HFF-Myc (cell line): ENCODE results near the gene PDGFRB.

ENCODE experiments used
- DNase-seq: peaks from one replicate; pipeline ENCODE4 v3.0.0-alpha.2; 2011; ENCODE audit warnings: low read depth; ENCODE audit errors: extremely low read depth
- H3K4me3 ChIP-seq: replicated peaks from 2 replicates; pipeline ENCODE4 v1.5.1; 2011; ENCODE audit warnings: low read depth, mild to moderate bottlenecking, control low read depth, low read length
- CTCF ChIP-seq: IDR thresholded peaks from 2 replicates; pipeline ENCODE4 v1.5.1; 2012; ENCODE audit warnings: mild to moderate bottlenecking, low read depth, low read length, control low read depth; ENCODE audit errors: missing control alignments

Gene PDGFRB

GRCh38 chr5:150143350-150144245 lies 12.0 kb downstream of the PDGFRB start:
- TF ChIP-seq CTCF = no peak
- H3K4me3 ChIP-seq = peak overlapping the region; percentile 13; the same call in 1 of the 2 replicates
- no peak for DNase-seq

- no peak for TF ChIP-seq CTCF
- no peak overlapping the region for H3K4me3 ChIP-seq
- DNase-seq = no peak
Measured at GRCh38 chr5:150142959-150143349, 12.7 kb downstream of the PDGFRB start.

DNA sequence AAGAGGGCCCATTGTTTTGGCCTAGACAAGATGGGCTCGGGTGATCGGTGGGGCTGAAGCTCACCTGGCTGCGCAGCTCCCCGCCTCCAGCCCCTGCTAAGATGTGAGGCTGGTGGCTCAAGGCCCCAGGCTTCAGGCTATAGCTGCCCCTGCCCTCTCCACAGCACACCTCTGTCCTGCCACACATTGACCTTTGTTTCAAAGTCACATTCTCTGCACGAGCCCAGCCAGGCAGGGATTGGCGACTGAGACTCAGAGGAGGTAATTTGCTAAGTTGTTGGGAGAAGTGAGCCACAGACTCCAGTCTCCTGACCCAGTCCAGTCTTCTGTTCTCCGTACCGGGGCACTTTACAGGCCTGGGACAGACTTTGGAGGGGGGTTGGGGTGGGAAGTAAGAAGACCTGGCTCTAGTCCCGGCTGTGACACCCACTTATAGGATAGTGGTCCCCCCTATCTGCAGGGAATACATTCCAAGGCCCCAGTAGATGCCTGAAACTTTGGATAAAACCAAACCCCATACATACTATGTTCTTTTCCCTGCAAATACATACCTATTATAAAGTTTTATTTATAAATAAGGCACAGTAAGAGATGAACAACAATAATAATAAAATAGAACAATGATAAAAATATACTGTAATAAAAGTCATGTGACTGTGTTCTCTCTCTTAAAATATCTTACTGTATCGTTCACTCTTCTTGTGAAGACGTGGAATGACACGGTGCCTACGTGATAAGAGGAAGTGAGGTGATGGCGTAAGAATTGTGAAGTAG lies 13.3 kb downstream of the PDGFRB start:
- DNase-seq = no peak
- TF ChIP-seq CTCF = no peak
- no peak overlapping the region for H3K4me3 ChIP-seq

DNA sequence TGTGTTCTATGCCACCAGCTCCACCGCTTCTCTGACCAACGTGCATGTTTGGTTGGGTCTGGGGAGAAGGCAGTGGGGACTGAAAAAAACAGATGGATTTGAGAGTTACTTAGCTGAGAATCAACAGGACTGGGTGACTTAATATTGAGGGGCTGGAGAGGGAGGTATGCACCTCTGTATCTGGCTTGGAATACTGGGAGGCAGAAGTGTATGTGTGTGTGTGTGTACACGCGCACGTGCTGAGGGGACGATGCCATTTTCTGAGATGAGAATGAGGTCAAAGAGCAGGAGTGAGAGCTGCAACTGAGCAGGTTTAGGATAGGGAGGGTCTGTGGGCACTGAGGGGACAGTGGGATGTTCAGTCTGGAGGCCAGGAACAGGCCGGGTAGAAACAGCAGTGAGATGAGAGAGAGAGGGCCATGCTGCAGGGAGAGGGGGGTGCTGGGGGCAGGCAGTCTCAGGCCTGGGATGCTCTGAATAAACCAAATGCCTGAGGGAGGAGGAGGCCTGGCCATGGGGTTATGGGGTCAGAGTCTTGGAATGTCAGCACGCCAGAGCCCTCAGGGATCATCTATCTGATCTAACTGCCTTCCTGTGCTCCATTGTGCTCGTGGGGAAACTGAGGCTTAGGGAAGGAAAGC lies 14.0 kb downstream of the PDGFRB start:
- TF ChIP-seq CTCF = no peak
- H3K4me3 ChIP-seq = no peak overlapping the region
- no peak for DNase-seq

- TF ChIP-seq CTCF = no peak
- H3K4me3 ChIP-seq = no peak overlapping the region
- no peak for DNase-seq
Measured at GRCh38 chr5:150140830-150141229, 14.8 kb downstream of the PDGFRB start.

DNA sequence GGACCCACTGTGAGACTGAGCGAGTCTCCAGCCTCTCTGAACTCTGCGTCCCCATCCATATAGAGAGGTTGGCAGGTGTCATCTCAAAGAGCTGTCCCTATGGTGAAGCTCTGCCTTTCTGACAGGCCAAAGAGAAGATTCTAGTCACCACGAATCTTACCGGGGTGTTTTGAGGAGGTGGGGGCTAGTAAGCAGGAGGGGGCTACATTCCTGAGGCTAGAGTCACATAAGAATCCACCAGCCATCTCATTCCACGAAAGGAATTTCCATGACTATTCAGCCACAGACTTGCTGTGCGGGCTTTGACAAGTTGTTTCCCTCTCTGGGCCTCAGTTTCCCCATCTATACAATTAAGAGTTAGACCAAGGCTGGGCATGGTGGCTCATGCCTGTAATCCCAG lies 16.3 kb downstream of the PDGFRB start:
- no peak for DNase-seq
- H3K4me3 ChIP-seq = no peak overlapping the region
- no peak for TF ChIP-seq CTCF
